Measurements from ENCODE around the gene RFNG. TPM values are rescaled to one million over a fixed set of nuclear protein-coding genes. Genes with fewer than 3 reads are reported as not detected.
A peak's percentile ranks its signal among the peaks of the same experiment; 100 is the strongest.

RFNG gene, protein sequence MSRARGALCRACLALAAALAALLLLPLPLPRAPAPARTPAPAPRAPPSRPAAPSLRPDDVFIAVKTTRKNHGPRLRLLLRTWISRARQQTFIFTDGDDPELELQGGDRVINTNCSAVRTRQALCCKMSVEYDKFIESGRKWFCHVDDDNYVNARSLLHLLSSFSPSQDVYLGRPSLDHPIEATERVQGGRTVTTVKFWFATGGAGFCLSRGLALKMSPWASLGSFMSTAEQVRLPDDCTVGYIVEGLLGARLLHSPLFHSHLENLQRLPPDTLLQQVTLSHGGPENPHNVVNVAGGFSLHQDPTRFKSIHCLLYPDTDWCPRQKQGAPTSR
- total RNA-seq = 10 to 100 TPM; 16.4 to 22.4 TPM
- long read RNA-seq, partial matches to known transcripts = 1 of 3 reads
- long read RNA-seq, other reads (novel, unspliced or antisense) = 0 of 3 reads

- intact Hi-C loops (cut with DNase I) = no loop called here
- ATAC-seq (peak; percentile 63 to 84), DNase-seq (peak; percentile 86)
Observed at GRCh38 chr17:82051776-82052637, at the start of gene RFNG, which contains the start of gene GPS1. RFNG (minus strand) TSS chr17:82051811; CDS start chr17:82051766, 45 bp downstream. GPS1 (plus strand) TSS chr17:82051898; CDS start chr17:82051932, 34 bp downstream.

DNA sequence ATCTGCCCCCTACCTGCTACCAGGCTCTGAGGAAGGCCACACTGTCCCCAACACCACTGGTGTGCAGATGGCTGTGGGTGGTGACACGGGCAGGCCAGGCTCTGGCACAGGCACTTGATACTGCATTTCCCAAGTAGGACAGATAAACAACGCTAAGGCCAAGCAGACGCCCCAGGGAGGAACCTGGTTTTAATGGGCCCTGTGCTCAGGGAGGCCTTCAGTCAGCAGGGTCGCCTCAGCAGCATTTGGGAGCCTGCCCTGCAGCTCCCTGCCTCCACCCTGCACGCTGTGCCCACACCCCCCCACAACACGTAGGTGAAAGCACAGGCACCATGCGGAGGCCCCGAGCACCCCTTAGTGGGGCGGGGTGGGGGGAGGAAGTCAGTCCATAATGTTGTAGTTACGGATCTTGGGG lies 49.7 kb upstream of the RFNG start:
- DNase-seq (no peak), ATAC-seq (no peak)
- intact Hi-C loops (cut with DNase I) = no loop called here

GRCh38 chr17:82100502-82101298 lies 49.1 kb upstream of the RFNG start:
- peak; percentile 21 for DNase-seq
- no peak for ATAC-seq
- intact Hi-C loops (cut with DNase I) = no loop called here

GRCh38 chr17:82098939-82099763 lies 47.5 kb upstream of the RFNG start:
- ATAC-seq (peak; percentile 1 to 13), DNase-seq (no peak)
- intact Hi-C loops (cut with DNase I) = loop anchor here in 1 of 2 donors (5.0 kb wide), 1 partner anchor 62 kb away; the partner anchor contains the start of gene DCXR

- peak; percentile 82 to 85 for ATAC-seq
- DNase-seq = peak; percentile 96
- intact Hi-C loops (cut with DNase I) = loop anchor here in 1 of 2 donors (5.0 kb wide), 1 partner anchor 61 kb away; the partner anchor contains the start of gene DCXR
Observed at GRCh38 chr17:82098169-82098938, 46.7 kb upstream of the RFNG start, which contains the start of gene FASN. FASN (minus strand) TSS chr17:82098236; CDS start chr17:82096445, 1,791 bp downstream.

DNA sequence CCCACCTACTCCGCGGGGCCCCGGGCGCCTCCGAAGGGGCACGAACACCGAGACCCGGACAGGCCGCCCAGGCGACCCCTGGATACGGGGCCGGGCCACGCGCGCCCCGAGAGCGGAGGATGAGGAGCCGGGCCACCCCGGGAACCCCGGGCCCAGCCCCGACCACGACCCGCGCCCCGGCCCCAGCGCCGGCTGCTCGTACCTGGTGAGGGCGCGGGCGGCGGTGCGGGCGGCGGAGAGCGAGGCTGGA lies 46.2 kb upstream of the RFNG start:
- ATAC-seq (no peak), DNase-seq (no peak)
- intact Hi-C loops (cut with DNase I) = loop anchor here in 1 of 2 donors (5.0 kb wide), 1 partner anchor 61 kb away; the partner anchor contains the start of gene DCXR

GRCh38 chr17:82097184-82097918 lies 45.7 kb upstream of the RFNG start:
- ATAC-seq (peak; percentile 6 to 8), DNase-seq (peak; percentile 57)
- intact Hi-C loops (cut with DNase I) = loop anchor here in 1 of 2 donors (5.0 kb wide), 1 partner anchor 60 kb away; the partner anchor contains the start of gene DCXR

DNA sequence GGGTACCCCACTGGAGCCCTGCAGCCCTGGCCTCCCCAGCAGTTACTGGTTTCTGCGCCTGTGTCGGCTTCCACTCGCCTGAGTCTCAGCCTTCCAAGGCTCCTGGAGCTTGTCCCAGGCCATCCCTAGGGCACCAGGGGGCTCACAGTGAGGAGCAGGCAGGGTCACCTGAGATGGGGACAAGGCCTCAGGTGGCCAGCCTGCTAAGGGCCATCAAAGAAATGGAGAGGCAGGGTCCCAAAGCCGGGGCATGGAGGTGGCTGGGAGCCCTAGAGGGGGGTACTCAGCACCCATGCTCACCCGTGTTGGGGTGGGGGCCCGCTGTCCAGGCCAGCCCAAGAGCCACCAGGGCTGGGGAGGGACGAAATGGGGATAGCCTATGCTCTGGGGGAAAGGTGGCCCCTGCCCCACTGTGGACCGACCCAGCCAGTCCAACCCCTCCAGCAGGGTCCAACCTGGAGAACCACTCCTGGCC lies 45.1 kb upstream of the RFNG start:
- DNase-seq = peak; percentile 26
- ATAC-seq = no peak
- intact Hi-C loops (cut with DNase I) = loop anchor here in 1 of 2 donors (5.0 kb wide), 1 partner anchor 59 kb away; the partner anchor contains the start of gene DCXR

GRCh38 chr17:82095777-82096708 lies 44.4 kb upstream of the RFNG start:
- intact Hi-C loops (cut with DNase I) = loop anchor here in 1 of 2 donors (5.0 kb wide), 1 partner anchor 59 kb away; the partner anchor contains the start of gene DCXR
- peak; percentile 31 for DNase-seq
- ATAC-seq = no peak

DNA sequence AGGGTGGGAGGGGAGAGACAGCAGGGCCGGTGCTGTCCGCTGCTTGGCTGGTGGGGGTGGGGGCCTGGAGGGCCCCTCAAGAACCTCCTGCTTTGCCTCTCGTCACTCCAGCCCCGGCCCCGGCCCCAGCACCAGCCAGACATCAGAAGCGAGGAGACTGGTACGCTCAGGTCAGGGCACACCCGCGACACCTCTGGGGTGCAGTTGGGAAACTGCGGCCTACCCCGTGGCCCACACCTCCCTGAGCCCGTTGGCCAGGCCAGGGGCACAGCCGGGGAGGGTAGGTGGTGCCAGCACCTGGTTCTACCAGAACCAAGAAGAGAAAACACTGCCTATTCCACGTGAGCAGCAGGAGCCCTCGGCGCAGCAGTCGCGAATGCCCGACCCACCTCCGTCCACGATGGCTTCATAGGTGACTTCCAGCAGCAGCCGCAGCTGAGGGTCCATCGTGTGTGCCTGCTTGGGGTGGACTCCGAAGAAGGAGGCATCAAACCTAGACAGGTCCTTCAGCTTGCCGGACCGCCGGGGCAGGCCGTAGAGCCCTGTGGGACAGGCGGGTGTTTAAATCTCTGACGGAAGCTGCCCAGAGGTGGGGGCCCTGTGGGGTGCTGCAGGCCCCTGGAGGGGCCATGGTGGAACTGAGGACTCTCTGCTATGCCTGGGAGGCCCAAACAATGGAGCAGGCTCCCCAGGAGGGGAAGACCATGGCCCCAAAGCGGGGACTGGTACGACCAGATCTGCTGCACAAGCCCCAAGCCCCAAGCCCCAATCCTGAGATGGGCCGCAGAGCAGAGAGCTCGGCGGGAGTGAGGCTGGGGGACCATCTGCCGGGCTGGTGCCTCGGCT lies 43.5 kb upstream of the RFNG start:
- intact Hi-C loops (cut with DNase I) = loop anchor here in 1 of 2 donors (5.0 kb wide), 1 partner anchor 58 kb away; the partner anchor contains the start of gene DCXR
- peak; percentile 16 for DNase-seq
- ATAC-seq = no peak

GRCh38 chr17:82092995-82093751 lies 41.6 kb upstream of the RFNG start:
- intact Hi-C loops (cut with DNase I) = no loop called here
- DNase-seq (peak; percentile 20), ATAC-seq (no peak)

- peak; percentile 20 for DNase-seq
- intact Hi-C loops (cut with DNase I) = no loop called here
- no peak for ATAC-seq
Observed at GRCh38 chr17:82092628-82092994, 41.0 kb upstream of the RFNG start.

- intact Hi-C loops (cut with DNase I) = no loop called here
- no peak for ATAC-seq
- peak; percentile 6 for DNase-seq
Observed at GRCh38 chr17:82092094-82092586, 40.5 kb upstream of the RFNG start.

Measured in left cardiac atrium (tissue), 4 donors.